AG09309 (cell line): ENCODE results near the gene ADRA2B.
"Not testable (repeated sequence)": the region's sequence is repeated elsewhere in the genome, so short reads cannot be mapped to it uniquely, and the experiment has no call there.

ENCODE experiments used
- DNase-seq: peaks from one replicate; pipeline ENCODE4 v3.0.0-alpha.2; 2010; ENCODE audit warnings: low read depth
- H3K4me3 ChIP-seq: 2 replicates; pipeline ENCODE4 v1.5.1; 2011; ENCODE audit warnings: mild to moderate bottlenecking, low read depth, low read length, moderate library complexity; ENCODE audit not compliant: control insufficient read depth
- TF ChIP-seq, protein P1 (sequence below): IDR thresholded peaks from 2 replicates; pipeline ENCODE4 v1.5.1; 2011; ENCODE audit warnings: mild to moderate bottlenecking, low read depth, low read length, inconsistent platforms; ENCODE audit not compliant: insufficient read depth, control insufficient read depth; ENCODE audit errors: missing control alignments

ADRA2B gene

GRCh38 chr2:96088340-96089335 is 27.7 kb downstream of the ADRA2B start:
- TF ChIP-seq, protein P1, sequence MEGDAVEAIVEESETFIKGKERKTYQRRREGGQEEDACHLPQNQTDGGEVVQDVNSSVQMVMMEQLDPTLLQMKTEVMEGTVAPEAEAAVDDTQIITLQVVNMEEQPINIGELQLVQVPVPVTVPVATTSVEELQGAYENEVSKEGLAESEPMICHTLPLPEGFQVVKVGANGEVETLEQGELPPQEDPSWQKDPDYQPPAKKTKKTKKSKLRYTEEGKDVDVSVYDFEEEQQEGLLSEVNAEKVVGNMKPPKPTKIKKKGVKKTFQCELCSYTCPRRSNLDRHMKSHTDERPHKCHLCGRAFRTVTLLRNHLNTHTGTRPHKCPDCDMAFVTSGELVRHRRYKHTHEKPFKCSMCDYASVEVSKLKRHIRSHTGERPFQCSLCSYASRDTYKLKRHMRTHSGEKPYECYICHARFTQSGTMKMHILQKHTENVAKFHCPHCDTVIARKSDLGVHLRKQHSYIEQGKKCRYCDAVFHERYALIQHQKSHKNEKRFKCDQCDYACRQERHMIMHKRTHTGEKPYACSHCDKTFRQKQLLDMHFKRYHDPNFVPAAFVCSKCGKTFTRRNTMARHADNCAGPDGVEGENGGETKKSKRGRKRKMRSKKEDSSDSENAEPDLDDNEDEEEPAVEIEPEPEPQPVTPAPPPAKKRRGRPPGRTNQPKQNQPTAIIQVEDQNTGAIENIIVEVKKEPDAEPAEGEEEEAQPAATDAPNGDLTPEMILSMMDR, result no peak
- no peak for DNase-seq
- no peak overlapping the region for H3K4me3 ChIP-seq

DNA sequence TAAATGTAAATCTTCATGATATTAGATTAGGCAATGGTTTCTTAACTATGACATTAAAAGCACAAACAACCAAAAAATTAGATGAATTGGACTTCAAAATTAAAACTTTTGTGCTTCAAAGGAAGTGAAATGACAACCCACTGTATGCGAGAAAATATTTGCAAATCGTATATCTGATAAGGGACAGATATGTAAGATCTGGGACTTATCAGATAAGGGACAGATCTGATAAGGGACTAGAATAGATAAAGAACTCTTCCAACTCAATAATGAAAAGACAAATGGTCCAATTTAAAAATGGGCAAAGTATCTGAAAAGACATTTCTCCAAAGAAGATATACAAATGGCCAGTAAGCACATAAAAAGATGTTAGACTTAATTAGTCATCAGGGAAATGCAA is 29.2 kb downstream of the ADRA2B start:
- TF ChIP-seq, protein P1, result no peak
- no peak overlapping the region for H3K4me3 ChIP-seq
- DNase-seq, result no peak

DNA sequence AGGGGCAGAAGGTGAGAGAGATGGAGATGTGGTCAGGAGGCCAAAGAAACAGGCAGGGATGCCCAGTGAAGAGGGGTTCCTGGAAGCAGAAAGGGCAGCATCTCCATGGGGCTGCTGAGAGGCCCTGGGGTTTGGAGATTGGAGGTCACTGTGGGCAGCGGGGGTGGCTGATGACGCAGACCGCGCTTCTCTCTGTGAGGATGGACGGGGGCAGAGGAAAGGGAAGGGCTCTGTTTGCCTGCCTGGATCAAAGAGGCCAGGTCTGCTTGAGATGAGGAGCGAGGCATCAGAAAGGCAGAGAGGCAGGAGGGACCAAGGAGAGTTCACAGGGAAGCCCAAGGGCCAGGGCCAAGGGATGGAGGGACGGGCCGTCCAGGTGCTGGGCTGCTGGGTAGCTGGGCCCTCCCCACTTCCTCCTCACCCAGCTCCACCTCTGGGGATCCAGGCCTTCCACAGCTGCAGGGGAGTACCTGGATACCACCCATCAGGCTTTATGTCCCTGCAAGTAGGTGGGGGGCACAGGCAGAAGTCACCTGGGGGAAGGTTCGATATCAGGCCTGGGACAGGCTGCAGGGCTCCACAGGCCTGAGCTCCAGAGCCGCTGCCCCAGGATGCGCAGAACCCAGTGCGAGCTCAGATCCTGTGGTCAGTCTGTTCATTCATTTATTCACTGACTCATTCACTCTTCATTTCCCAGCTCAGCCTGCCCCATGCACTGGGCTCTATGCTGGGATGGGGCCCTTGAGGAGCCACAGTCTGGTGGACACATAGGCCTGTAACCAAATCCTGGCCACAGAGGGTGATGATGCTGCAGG is 30.6 kb downstream of the ADRA2B start:
- no peak for DNase-seq
- no peak overlapping the region for H3K4me3 ChIP-seq
- TF ChIP-seq, protein P1, result no peak

- DNase-seq, H3K4me3 ChIP-seq: not testable (repeated sequence)
Measured at GRCh38 chr2:96084858-96085518, 31.4 kb downstream of the ADRA2B start.

DNA sequence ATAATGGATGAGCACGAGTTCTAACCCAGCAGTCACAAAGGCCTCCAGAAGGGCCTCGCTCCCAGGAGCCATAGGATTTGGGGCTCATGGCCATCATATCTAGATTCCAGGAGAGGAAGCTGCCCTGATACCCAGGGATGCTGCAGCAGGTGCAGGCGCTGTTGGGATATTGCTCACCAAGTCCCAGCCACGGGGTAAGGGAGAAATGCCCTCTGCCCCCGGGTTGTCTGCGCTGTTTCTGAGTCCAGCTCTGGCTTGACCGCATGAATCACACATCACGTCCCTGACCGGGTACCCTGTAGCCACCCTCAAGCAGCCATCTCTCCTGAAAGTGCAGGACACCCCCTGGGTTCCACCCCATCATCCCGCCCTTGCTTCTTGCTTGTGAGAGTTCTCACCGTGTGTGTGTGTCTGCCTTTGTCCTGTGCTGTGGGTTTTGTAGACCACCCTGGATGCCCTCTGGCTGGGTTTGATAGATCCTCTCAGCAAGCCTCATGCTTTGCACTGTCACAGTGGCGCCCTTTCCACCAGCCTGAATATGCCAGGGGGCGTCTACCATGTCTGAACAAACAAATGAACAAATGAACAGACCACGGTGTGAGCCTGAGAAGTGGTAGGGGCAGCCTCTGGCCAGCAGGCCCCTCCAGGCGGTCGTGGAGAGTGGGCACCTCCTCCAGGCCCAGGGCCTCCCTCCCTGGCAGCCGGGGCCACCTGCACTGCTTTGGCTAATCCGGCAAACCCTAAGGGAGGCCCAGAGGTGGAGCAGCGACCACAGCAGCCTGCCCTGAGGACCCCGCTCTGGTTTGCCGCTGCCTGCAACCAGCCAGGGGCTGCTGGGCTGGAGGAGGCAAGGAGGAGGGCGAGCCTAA is 32.1 kb downstream of the ADRA2B start:
- DNase-seq, result no peak
- TF ChIP-seq, protein P1, result no peak
- H3K4me3 ChIP-seq, result no peak overlapping the region

DNA sequence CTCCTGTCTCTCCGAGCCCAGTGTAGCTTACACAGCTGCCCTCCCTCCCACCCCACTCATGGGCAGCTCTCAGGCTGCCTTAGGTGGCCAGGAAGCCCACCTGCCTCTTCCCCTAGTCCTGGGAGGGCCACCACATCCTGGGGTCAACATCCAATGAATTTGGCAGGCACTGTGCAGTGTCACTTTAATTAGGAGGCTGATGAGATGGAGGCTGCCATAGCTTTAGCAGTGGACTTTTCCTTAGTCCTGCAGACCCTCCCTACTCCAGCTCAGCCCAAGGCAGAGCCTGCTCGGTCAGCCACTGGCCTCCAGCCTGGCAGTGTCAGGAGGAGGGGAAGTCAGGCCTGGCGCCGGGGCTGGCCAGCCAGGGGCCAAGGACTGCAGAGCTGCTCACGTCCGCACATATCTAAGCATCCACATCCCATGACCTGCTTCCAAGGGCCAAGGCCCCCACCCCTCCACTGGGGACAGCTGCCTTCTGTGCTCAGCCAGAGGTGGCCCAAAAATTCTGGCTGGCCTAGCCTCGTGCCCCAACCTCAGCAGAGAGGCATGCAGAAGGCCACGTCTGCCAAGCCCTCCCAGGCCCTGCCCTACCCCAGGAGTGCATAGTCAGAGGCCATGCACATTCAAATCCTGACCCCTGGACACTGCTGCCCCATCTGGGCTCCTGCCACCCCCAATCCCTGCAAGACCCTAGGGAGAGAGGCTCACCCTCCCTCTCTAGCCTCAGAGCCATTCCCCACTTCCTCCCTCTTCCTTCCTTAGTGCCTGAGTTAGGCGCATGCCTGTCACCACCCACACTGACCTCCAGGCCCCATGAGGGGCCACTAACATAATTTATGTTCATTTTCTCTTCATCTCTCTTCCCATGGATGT is 33.1 kb downstream of the ADRA2B start:
- TF ChIP-seq, protein P1, result no peak
- DNase-seq, result no peak
- H3K4me3 ChIP-seq, result no peak overlapping the region
